GM23248 (cell line): Measurements from ENCODE around the gene EML4.

Source experiments
- EZH2 ChIP-seq: fragments of 200-600 bp; sonication (generic); IDR thresholded peaks from 2 replicates; pipeline ENCODE4 v1.6.1; 2018; ENCODE audit warnings: antibody characterized with exemption, mild to moderate bottlenecking; ENCODE audit not compliant: insufficient read depth, poor library complexity, severe bottlenecking
- EZH2phosphoT487 ChIP-seq: fragments of 200-600 bp; sonication (generic); IDR thresholded peaks from 2 replicates; pipeline ENCODE4 v1.6.1; 2018; ENCODE audit warnings: antibody characterized with exemption, moderate library complexity, mild to moderate bottlenecking, low read depth; ENCODE audit not compliant: insufficient read depth

GRCh38 chr2:42345986-42346385 lies 176.8 kb downstream of the EML4 start:
- TF ChIP-seq EZH2 (no peak), EZH2phosphoT487 (no peak)
